GM18517 (cell line): ENCODE data around the gene YTHDF1.

Experiments
- ATAC-seq: cut with Tn5 transposase; IDR thresholded peaks from one replicate; pipeline ENCODE4 v1.9.1; 2021; ENCODE audit warnings: mild to moderate bottlenecking, moderate library complexity; ENCODE audit not compliant: unreplicated experiment

Gene YTHDF1

DNA sequence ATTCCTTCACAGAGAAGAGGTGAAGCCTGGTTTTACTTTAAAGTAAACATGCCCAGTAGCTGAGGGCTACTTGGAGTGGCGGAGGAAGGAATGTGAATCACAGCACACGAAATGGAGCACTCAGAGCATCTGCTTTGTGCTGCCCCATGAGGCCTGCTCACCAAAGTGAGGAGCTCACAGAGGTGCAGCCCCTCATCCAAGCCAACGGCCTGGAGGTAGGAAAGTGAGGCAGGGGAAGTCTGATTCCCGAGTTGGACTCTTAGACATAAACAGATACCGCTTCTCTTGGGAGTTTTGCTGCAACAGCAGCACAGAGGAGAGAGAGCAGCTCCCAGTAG lies 3.6 kb downstream of the YTHDF1 start:
- ATAC-seq = no peak

DNA sequence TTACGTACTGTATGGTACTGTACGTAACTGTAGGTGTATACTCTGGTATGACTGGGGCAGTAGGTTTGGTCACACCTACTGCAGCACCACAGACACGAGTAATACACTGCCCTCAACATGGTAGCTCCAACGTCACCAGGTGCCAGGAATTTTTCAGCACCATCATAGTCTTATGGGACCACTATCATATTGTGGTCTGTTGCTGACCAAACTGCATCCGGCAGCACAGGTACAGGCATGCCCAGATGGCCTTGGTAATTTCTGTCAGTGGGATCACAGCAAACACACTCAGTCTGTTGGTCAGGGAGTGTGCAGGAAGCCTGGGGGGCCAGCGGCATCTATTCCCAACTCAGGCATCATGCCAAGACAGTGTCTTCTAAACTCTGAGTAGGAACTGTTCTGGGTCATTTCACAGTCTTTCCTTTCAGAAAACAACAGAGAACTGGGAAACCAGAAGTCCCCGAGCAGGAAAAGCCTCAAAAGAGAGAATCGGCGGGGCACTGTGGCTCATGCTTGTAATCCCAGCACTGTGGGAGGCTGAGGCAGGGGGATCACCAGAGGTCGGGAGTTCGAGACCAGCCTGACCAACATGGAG lies 5.8 kb downstream of the YTHDF1 start:
- no peak for ATAC-seq

DNA sequence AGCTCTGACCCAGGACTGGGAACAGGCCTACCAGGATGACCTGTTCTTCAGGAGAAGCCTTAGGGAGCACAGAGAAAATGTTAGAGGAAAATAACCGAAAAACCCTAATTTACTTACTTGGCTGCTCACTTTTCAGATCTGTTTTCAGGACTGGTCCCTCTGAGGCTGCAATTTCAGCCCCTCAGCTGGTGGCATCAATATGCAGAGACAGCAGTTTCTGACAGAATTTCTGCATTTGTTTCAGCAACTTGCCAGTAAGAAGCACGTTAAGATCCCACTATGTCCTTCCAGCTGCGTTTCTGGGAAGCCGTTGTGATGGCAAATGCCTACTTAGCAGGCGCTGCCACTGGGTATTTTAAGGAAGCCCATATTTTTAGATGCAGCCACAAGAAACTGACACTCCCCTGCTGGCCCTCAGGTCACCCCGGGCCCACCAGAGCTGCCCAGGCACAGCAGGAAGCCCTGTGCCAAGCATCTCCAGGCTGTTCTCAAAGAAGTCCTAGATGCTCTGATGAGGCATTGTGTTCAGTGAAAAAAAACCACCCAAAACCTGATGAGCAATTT lies 7.5 kb downstream of the YTHDF1 start:
- ATAC-seq = no peak

DNA sequence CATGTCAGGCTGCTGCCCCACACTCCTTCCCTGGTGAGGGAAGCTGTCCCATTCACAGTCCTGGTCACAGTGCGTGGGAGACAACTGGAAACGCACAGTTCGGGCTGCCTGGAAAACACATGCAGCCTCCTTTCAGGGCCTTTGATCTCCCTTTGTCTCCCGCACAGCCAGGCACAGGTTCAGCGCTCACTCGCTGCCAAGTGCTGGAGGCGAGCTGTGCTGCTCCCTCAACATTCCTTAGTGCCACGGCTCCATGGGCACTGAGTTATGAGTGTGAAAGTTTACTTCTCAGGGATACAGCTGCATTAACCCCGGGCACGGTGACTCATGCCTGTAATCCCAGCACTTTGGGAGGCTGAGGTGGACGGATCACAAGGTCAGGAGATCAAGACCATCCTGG lies 9.1 kb downstream of the YTHDF1 start:
- no peak for ATAC-seq

DNA sequence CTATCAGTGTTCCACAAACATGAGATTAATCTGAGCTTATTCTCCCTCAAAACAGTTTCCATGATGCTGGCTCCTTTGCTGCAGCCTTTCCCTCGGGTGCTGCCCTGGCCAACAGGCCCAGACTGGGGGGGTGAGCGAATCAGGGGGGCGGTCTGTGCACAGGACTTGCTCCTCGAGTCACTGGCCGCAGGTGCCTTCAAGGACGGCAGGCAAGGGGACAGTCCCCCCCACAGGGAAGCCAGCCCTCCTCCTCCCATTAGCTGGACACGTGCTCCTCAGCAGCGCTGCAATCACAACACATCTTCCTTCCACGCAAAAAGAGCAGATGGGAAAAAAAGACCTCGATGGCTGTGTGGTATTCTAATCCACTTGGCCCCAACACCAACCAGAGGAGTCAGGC lies 10.0 kb downstream of the YTHDF1 start:
- ATAC-seq = no peak

DNA sequence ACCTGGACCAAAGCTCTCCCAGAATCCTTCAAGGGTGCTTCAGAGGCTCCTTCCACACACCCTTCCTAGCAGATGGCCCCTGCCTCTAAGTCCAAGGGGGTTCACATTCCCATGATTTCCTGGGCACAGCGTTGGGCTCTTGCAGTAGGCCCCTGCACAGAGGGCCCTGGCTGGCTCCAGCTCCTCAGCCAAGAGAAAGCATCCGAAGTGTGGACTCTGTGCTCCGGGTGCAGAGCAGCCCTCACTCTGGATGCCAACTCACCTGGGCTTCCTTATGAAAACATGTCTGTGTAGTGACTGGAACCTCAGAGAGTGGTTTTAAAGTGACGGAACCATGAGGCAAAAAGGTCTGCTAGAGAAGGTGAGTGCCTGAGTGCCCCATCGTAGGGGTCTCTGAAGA lies 11.6 kb downstream of the YTHDF1 start:
- ATAC-seq = no peak

DNA sequence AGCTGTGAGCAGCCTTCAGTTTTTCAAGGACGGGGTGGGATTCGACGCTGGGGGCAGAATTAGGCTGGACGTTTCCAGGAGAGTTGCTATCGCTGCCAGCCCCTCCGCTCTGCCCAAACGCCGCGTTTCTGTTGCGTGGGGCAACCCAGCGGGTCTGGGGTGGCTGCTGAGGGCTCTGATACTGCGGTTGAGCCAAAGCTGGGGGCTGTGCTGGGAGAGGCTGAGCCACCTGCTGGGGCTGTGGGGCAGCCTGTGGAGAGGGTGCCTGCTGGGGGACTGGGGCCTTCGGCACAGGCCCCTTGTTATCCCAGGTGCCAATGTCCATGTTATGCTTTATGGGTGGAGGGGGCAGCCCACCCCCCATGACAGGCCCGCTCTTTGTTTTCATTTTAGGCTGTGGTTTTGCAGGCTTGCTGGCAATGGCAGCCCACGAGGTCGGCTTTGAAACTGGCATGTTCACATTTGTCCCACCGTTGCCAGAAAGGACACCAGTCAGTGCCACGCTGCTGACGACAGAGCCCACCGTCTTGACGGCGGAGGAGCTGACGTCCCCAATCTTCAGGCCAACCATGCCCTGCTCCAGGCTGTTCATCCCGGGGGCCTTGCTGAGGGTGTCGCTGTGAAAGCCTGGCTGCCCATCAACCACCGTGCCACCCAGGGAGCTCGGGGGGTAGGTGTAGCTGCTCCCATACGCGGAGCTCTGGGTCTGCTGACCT lies 13.0 kb downstream of the YTHDF1 start:
- ATAC-seq = no peak

DNA sequence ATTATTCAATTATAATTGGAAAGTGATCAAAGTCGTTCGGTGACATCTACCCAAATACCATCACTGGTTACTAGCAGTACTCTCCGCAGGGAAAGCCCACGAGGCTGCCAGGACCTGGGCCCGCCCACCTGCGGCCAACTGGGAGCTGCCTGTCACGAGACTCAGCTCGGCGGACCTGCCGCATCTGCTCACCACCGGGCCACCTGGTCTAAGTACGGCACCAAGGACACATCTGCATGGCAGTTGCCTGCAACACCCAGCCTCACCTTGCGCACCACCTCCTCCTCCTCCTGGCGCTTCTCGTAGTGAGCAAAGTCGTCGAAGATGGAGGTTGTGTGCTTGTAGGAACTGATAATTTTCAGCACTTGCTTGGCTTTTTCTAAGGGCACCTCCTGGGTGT lies 13.9 kb downstream of the YTHDF1 start:
- no peak for ATAC-seq

DNA sequence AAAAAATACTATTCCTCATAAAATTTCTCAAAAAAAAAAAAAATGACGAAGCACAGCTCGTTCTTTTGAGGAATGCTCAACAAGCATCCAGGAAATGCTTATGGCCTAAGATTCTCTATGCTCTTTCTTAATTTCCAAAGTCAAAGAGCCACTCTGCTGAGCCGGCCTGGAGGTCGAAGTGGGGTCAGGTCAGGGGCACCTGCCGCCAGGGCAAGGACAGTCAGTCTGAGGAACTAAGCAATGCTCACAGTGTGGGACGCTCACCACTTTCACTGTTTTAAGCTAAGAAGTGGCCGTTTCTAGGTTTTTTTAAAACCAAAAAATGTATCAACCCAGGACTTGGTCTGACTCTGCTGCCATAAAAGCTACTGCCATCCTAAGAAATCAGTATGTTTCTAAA lies 17.3 kb downstream of the YTHDF1 start:
- ATAC-seq = no peak

DNA sequence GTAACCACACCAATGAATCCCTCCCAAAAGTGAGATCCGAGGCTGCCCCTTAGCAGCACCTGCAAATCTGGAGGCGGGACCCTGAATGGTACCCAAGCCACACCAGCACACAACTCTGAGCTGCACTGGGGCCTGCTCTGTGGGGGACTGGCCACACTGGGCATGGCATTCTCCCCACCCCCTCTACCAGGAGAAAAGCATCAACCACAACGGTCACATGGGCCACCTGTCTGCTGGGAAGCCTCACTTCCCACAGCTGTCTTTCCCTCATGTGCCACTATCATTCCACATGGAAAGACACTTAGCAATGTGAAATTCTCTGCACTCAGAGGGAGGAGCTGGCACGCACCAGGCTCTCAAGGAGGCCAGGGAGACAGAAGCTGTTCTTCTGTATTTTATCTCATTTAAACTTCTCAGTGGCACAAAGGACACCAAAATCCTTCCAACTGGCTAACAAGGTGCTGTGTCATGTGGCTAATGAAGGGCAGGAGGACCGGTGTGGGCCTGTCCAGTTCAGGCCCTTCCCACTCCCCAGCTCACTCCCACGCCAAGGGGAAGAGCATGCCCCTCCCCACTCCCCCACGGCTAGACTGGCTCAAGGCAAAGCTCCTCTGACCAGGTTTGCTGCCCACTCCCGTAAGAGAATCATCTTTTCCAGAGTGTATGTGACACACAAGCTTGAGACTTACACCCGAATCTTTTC lies 19.0 kb downstream of the YTHDF1 start:
- ATAC-seq = no peak

DNA sequence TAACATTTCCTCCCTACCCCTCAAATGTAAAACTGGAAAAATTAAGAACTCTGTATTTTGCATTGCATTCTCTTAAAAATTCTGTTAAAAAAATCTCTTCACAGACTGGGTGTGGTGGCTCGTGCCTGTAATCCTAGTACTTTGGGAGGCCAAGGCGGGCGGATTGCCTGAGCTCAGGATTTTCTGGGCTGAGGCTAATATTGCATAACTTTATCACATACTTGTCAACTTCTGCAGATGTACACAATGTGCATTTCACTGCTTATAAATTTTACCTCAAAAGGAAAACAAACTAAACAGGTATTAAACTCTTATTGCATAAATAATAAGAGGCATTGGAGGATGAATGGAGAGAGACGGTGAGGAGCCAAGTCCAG lies 21.1 kb downstream of the YTHDF1 start:
- ATAC-seq = no peak

DNA sequence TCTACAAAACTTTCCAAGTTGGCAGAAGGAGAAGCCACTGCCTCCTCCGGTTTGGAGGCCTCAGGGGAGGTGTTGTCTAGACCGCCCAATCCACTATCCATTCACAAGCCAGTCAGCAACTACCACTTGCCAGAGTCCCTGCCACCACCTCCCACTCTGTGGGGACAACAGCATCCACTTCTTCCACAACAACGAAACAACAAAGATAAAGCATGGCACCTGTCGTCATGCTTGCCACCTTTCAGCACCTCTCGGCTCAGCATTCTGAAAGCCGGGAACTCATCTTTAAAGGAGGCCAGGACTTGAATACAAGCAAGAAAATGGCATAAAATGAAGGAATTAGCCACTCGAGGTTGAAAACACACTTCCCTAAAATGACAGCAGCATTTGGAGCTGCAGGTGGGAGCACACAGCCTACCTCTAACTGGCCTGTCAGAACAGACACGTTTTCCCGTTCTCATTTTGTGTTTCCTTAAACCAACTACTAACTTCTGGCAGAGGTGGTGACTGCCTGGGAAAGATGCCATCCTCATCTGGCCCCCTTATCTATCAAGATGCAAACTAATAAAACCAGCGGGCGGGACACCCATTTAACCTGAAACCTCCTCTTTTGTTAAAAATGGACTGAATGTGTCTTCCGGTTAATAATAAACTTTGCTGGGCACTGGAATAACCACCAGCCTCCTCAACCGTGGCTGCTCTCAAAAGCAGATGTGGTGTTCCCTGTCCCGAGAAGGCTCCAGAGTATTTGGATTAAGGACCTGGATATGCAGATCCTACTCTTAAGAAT lies 21.7 kb downstream of the YTHDF1 start:
- ATAC-seq = no peak

DNA sequence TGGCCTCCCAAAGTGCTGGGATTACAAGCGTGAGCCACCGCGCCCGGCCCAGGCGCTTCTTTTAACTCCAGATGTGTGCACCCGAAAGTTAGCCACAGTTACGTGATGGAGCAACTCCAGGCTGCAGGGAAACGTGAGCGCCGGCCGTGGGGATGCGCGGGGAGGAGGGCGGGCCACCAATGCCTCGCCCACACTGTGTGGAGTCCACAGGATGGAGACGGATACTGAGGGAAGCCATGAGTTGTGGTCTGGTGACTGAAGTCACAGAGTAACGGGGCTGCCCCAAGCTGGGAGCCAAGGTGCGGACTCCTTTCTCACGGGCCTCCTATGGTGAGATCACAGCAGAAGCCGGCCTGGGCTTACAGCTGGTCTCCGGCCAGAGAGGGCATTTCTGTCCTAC lies 23.2 kb downstream of the YTHDF1 start:
- no peak for ATAC-seq

DNA sequence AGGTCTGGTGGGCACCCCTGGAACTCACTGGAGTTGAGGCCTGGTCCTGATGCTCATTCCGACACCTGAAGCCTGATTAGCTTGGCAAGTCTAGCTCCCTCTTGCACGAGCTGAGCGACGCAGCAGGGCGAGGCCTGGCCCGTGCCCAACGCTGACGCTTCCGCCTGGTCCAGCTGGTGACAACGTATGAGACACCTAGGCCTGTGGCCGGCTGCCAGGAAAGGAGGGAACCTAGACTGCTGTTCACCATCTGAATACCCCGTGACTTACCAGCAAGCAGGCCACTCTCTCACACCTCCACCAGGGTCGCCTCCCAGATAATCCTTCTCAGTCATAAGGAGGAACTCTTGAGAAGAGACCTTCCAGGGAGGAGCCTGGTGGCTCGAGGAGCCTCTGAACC lies 24.5 kb downstream of the YTHDF1 start:
- ATAC-seq = no peak

DNA sequence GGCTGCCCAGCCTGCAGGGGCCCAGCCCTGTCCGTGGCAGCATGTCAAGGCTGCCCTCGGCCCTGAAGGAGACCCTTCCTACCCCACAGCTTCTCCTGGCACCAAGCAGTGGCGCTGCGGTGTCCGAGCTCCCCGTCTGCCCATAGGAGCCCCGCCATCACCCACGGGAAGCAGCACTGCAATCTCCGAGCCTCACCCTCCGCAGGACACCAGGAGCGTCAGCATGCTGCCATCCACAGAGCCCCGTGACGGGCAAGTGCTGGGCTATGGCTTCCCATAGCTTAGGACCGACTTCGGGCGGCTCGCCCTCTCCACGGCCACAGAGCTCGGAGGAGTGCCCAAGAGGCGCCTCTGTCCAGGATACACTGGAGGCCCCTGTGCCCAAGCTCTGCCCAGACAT lies 25.1 kb downstream of the YTHDF1 start:
- ATAC-seq = no peak

DNA sequence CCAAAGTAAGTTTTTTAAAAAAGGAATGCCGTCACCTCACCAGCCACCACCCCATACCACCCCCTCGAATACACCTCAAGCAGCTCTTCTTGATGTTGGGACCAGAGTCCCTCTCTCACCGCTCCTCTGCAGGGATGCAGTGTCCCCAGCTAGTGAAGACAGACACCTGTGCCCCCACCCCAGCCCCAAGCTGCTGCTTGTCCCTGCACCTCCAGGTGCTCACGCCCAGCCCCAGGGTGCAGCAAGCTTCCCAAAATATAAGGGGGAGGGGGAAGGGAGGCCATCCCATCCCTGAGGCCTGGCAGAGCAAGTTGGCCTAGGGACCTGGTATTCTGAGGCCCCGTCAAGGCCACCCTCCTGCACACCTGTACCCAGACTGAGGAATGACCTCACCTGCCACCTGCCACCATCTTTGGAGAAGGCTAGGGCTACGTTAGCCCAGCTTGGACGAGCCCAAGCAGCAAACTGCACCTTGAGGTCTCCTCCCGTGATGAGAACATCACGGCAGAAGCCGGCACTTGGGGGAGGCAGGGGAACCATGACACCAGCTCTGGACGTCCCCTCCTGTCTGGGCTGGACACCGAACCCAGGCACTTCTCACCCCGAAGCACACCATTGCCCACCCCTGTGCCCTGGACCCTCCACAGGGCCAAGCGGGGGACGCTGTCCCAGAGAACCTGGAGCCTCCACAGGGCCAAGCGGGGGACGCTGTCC lies 25.9 kb downstream of the YTHDF1 start:
- no peak for ATAC-seq

DNA sequence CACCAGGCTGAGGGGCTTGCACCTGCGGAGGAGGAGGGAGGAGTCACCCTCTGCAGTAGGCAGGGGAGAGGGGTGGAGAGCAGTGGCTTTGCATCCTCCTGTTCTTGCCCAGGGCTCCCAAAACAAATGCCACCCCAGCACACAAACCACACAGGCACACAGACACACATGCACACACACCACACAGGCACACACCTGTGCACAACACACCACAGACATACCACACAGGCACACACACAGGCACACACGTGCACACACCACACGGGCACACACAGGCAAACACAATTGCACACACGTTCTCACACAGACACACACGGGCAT lies 26.6 kb downstream of the YTHDF1 start:
- ATAC-seq = no peak

DNA sequence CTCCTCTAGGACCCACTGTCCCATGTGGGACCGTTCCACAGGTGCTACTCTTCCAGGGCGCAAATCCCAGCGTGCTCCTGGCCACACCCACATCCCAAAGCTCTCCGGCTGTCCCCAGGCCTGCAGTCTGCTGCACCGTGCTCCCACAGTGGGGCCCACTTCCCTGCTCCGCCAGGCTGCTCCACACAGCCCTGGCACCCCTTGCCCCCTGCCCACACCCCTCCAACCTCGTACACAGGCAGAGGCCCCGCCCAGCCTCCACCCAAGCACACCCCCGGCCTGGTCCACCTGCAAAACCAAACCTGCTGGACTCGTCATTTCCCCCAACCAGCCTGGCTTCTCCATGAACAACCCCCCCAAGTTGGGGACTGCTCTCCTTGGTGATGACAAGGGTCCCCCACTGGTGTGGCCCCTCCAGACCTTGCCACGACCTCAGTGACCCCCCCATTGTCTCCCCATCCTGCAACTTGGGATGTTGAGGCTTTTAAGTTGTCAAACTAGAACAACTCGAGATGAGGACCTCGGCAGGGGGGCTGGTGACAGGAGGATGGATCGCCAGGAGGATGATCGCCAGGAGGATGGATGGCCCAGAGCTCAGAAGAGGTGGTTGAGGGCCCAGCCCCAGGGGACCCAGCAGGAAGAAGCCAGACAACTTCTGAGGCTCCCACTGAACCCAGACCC lies 27.1 kb downstream of the YTHDF1 start:
- no peak for ATAC-seq

DNA sequence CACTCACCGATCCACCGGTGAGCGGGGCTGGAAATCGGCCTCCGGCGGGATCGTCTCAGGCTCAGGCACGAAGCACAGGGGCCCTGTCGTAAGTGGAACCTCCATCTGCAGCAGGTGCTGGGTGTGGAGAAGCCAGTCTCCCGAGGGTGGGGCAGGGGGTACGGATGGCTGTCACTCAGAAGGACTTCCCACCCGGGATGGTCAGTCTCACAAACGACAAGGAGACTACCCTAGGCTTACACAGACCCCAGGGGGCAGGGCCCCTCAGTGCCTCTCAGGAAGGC lies 27.8 kb downstream of the YTHDF1 start:
- no peak for ATAC-seq

DNA sequence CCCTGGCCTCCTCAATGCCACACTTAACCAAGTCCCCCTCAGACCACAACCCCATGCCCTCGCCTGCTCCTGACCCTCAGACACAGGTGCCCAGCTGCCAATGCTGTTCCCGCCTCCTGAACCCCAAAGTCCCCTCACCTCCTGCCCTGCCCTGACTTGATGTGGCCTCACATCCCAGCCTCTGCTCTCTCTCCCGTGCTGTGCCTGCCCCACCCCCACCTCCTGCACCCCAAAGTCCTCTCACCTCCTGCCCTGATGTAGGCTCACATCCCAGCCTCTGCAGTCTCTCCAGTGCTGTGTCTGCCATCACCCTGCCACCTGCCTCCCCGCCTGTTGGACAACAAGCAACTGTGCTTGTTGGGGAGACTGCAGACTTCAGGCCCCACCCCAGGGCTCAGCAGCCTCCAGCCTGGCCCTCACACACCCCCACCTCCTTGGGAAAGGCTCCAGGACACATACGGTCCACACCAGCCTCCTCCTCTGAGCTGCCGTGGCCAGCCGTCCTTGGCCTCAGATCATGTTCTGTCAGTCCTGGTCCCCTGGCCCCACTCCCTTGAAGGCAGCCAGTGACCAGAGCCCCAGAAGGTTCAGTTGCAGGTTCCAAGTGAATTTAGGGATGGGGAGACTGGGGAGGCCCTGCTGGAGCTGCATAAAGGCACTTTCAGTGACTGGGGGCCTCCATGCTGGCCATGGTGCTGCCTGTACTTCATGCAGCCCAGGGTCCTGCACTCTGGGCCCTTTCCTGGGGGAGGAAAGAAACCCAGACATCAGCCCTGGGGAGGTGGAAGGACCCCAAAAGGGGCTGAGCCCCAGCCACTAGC lies 28.4 kb downstream of the YTHDF1 start:
- ATAC-seq = no peak
